Measurements from ENCODE around the gene PRR22. TPM values are rescaled to one million over a fixed set of nuclear protein-coding genes. Genes with fewer than 3 reads are reported as not detected.
"Not testable (repeated sequence)": the region's sequence is repeated elsewhere in the genome, so short reads cannot be mapped to it uniquely, and the experiment has no call there.

Gene PRR22
- polyA plus RNA-seq, 1 experiment = 0.16 TPM

DNA sequence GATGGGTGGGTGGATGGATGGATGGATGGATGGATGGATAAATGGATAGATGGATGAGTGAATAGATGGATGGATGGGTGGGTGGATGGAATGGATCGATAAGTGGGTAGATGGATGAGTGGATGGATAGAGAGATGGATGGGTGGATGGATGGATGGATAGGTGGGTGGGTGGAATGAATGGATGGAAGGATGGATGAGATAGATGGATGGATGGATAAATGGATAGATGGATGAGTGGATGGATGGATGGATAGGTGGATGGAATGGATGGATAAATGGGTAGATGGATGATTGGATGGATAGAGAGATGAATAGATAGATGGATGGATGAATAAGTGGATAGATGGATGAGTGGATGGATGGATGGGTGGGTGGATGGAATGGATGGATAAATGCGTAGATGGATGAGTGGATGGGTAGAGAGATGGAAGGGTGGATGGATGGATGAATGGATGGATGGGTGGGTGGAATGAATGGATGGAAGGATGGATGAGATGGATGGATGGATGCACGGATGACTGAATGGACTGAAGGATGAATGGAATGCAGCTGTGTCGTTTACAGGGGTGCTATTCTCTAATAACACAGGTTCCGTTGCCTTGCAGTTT is 21.8 kb downstream of the PRR22 start:
- H3K27ac ChIP-seq (ENCODE audit: low read depth, low read length) = no peak overlapping the region
- DNase-seq (ENCODE audit: low read depth, low spot score) = no peak
- TF ChIP-seq, protein P1, sequence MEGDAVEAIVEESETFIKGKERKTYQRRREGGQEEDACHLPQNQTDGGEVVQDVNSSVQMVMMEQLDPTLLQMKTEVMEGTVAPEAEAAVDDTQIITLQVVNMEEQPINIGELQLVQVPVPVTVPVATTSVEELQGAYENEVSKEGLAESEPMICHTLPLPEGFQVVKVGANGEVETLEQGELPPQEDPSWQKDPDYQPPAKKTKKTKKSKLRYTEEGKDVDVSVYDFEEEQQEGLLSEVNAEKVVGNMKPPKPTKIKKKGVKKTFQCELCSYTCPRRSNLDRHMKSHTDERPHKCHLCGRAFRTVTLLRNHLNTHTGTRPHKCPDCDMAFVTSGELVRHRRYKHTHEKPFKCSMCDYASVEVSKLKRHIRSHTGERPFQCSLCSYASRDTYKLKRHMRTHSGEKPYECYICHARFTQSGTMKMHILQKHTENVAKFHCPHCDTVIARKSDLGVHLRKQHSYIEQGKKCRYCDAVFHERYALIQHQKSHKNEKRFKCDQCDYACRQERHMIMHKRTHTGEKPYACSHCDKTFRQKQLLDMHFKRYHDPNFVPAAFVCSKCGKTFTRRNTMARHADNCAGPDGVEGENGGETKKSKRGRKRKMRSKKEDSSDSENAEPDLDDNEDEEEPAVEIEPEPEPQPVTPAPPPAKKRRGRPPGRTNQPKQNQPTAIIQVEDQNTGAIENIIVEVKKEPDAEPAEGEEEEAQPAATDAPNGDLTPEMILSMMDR (IDR thresholded peaks at IDR 0.05; ENCODE audit: low read depth, low read length) = no peak
- no peak overlapping the region for H3K4me3 ChIP-seq (ENCODE audit: low read depth, low read length)
- H3K9me3 ChIP-seq (ENCODE audit: control insufficient read depth, insufficient read depth, low read length) = no peaks in the 10 kb centered on the region
- POLR2A ChIA-PET = no interaction called here
- no peaks in the 10 kb centered on the region for H3K27me3 ChIP-seq (ENCODE audit: control insufficient read depth, insufficient read depth, low read length)
- CTCF ChIA-PET = no interaction called here

DNA sequence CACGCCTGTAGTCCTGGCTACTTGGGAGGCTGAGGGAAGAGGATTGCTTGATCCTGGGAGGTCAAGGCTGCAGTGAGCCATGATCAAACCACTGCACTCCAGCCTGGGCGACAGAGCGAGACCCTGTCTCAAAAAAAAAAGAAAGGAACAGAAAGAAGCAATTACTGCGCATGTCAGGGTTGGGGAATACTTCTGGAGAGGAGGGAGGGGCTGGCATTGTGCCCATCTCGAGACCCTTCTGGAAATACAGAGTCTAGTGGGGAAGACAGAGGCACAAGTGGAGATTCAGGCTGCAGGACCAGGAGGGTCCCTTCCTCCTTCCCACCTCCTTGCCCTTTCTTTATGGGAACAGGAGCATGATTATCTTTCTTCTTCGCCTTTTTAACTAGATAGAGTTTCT is 30.8 kb downstream of the PRR22 start:
- Histone ChIP-seq H3K4me3 (ENCODE audit: low read depth, low read length) (no peak overlapping the region), H3K27ac (ENCODE audit: low read depth, low read length) (no peak overlapping the region), H3K9me3 (ENCODE audit: control insufficient read depth, insufficient read depth, low read length) (no peaks in the 10 kb centered on the region), H3K27me3 (ENCODE audit: control insufficient read depth, insufficient read depth, low read length) (no peaks in the 10 kb centered on the region)
- TF ChIP-seq, protein P1 (IDR thresholded peaks at IDR 0.05; ENCODE audit: low read depth, low read length) = no peak
- POLR2A ChIA-PET = no interaction called here
- CTCF ChIA-PET = no interaction called here
- no peak for DNase-seq (ENCODE audit: low read depth, low spot score)

DNA sequence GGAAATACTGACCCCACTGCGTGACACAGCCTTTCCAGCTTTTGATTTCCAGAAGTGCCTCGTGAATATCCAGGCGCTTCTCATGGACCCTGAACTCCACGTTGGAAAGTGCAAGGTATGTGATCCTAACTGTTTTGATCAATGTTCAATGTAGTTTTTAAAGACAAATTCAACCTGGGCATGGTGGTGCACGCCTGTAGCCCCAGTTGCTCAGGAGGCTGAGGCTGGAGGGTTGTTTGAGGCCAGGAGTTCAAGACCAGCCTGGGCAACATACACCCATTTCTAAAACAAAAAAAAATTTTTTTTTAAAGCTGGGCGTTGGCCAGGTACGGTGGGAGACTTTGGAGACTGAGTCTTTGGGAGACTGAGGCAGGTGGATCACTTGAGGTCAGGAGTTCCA is 32.8 kb downstream of the PRR22 start:
- no peaks in the 10 kb centered on the region for H3K9me3 ChIP-seq (ENCODE audit: control insufficient read depth, insufficient read depth, low read length)
- no peaks in the 10 kb centered on the region for H3K27me3 ChIP-seq (ENCODE audit: control insufficient read depth, insufficient read depth, low read length)
- H3K27ac ChIP-seq (ENCODE audit: low read depth, low read length) = no peak overlapping the region
- TF ChIP-seq, protein P1 (IDR thresholded peaks at IDR 0.05; ENCODE audit: low read depth, low read length) = no peak
- ChIA-PET CTCF (interaction anchor here (0.6 kb wide), 1 partner anchor 22 kb away, joined by 5 read pairs; no protein-coding TSS in a partner anchor), POLR2A (no interaction called here)
- no peak for DNase-seq (ENCODE audit: low read depth, low spot score)
- H3K4me3 ChIP-seq (ENCODE audit: low read depth, low read length) = no peak overlapping the region

DNA sequence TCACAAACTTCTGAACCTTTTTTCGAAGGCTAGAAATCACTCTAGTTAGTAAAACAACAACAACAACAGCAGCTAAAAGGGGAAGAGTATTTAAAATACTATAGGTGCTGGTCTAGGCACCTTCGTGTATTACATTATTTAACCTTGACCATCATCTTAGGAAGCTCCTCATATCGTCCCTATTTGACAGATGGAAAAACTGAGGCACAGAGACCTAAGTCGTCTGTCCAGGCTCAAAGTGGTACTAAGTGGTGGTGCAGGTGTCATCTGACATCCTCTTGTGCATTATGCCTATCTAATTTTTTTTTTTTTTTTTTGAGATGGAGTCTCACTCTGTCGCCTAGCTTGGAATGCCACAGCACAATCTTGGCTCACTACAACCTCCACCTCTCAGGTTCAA is 35.0 kb downstream of the PRR22 start:
- Histone ChIP-seq H3K9me3 (ENCODE audit: control insufficient read depth, insufficient read depth, low read length) (no peaks in the 10 kb centered on the region), H3K27me3 (ENCODE audit: control insufficient read depth, insufficient read depth, low read length) (peaks cover 2% of the 10 kb centered on the region), H3K4me3 (ENCODE audit: low read depth, low read length) (no peak overlapping the region), H3K27ac (ENCODE audit: low read depth, low read length) (no peak overlapping the region)
- no peak for DNase-seq (ENCODE audit: low read depth, low spot score)
- ChIA-PET CTCF (interaction anchor here (0.6 kb wide), 1 partner anchor 268 kb away, joined by 4 read pairs; no protein-coding TSS in a partner anchor), POLR2A (interaction anchor here (0.6 kb wide), 2 partner anchors 43 to 1601 kb away, joined by 4 to 10 read pairs; no protein-coding TSS in a partner anchor)
- TF ChIP-seq, protein P1 (IDR thresholded peaks at IDR 0.05; ENCODE audit: low read depth, low read length) = no peak

DNA sequence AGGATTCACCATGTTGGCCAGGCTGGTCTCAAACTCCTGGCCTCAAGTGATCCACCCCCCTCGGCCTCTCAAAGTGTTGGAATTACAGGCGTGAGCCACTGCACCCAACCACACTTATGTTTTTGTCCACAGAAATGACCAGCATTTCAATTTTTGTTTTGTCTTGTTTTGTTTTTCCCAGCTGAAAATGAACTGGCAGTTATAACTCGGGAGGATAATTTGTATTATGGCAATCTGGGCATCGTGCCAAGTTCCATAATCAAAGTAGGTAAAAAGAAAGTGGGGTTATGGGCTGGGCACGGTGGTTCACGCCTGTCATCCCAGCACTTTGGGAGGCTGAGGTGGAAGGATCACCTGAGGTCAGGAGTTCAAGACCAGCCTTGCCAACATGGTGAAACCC is 35.6 kb downstream of the PRR22 start:
- H3K27me3 ChIP-seq (ENCODE audit: control insufficient read depth, insufficient read depth, low read length); H3K9me3 ChIP-seq (ENCODE audit: control insufficient read depth, insufficient read depth, low read length); H3K4me3 ChIP-seq (ENCODE audit: low read depth, low read length); H3K27ac ChIP-seq (ENCODE audit: low read depth, low read length); DNase-seq (ENCODE audit: low read depth, low spot score); POLR2A ChIA-PET: not testable (repeated sequence)
- CTCF ChIA-PET = interaction anchor here (0.6 kb wide), 1 partner anchor 269 kb away, joined by 4 read pairs; no protein-coding TSS in a partner anchor

DNA sequence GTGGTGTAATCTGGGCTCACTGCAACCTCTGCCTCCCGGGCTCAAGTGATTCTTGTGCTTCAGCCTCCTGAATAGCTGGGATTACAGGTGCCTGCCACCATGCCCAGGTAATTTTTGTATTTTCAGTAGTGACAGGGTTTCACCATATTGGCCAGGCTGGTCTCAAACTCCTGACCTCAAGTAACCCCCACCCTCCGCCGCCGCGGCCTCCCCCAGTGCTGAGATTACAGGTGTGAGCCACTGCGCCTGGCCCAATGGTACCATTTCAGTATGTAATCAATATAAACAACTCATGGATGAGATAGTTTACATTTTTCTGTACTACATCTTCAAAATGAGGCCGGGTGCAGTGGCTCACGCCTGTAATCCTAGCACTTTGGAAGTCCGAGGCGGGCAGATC is 39.5 kb downstream of the PRR22 start:
- POLR2A ChIA-PET; CTCF ChIA-PET; H3K4me3 ChIP-seq (ENCODE audit: low read depth, low read length): not testable (repeated sequence)

More for the DNA sequence above, 39.5 kb downstream of the PRR22 start:
- H3K9me3 ChIP-seq (ENCODE audit: control insufficient read depth, insufficient read depth, low read length); DNase-seq (ENCODE audit: low read depth, low spot score); H3K27me3 ChIP-seq (ENCODE audit: control insufficient read depth, insufficient read depth, low read length); H3K27ac ChIP-seq (ENCODE audit: low read depth, low read length): not testable (repeated sequence)
